DMS79 treated with DMSO at 0.1 percent for 48 hours (cell line): ENCODE measurements around the gene ARID5B.
"Not testable (repeated sequence)": the region's sequence is repeated elsewhere in the genome, so short reads cannot be mapped to it uniquely, and the experiment has no call there.

Source experiments
- DNase-seq: peaks from one replicate; lab custom pipeline; 2025; lab: John Stamatoyannopoulos, UW

The ARID5B gene

GRCh38 chr10:61964949-61965702 lies 63.6 kb downstream of the ARID5B start:
- no peak for DNase-seq

DNA sequence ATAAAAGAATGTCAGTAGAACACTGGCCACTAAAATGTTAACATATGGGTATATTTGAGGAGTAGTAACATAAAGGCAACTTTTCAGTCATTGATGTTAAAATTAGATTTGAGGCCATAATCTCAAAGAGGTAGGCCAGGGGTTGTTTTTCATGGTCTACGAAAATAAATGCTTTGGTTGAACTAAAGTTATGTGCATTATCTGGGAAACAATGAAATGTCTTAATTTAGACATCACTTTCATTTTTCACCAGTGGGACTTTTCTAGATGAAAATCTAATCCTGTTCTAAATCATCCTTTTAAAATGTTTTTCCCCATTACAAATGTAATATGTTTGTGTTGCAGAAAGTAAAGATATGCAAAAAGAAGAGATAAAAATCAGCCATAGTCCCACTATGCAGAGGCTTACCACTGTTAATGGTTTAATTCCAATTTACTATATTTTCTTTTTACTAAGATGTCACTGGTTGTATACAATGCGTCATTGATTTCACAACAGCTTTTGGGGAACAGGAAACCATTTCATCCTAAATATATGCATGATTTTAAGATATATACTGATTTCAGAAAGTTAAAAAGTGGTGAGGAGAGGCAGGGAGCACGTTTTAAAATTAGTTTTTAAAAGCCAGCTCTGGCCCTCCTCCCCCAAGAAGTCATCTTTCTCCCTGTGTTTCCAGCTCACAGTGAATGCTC lies 64.3 kb downstream of the ARID5B start:
- no peak for DNase-seq

- no peak for DNase-seq
Measured at GRCh38 chr10:61967298-61967697, 65.8 kb downstream of the ARID5B start.

GRCh38 chr10:61970182-61971002 lies 68.9 kb downstream of the ARID5B start:
- DNase-seq, result no peak

DNA sequence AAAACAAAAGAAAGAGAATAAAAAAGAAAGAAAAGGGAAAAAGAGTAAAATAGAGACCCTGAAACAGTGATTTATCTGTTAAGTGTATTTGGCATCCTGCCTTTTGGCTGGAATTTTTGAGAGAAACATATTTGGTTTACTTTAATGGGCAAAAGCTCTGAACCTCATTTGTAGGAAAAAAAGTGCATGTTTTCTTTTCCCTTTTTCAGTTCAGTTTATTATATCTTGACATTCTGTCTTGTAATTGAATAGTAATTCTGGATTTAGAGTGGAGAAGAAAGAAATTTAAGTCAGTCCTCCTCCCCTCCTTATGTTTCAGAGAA lies 69.5 kb downstream of the ARID5B start:
- no peak for DNase-seq

- no peak for DNase-seq
Measured at GRCh38 chr10:61973169-61973568, 71.7 kb downstream of the ARID5B start.

GRCh38 chr10:61973906-61974305 lies 72.4 kb downstream of the ARID5B start:
- no peak for DNase-seq

GRCh38 chr10:61974601-61975390 lies 73.3 kb downstream of the ARID5B start:
- DNase-seq, result no peak

GRCh38 chr10:61975391-61975932 lies 74.0 kb downstream of the ARID5B start:
- no peak for DNase-seq

- not testable (repeated sequence) for DNase-seq
Measured at GRCh38 chr10:61976951-61977721, 75.6 kb downstream of the ARID5B start.

- no peak for DNase-seq
Measured at GRCh38 chr10:61978965-61979364, 77.5 kb downstream of the ARID5B start.

DNA sequence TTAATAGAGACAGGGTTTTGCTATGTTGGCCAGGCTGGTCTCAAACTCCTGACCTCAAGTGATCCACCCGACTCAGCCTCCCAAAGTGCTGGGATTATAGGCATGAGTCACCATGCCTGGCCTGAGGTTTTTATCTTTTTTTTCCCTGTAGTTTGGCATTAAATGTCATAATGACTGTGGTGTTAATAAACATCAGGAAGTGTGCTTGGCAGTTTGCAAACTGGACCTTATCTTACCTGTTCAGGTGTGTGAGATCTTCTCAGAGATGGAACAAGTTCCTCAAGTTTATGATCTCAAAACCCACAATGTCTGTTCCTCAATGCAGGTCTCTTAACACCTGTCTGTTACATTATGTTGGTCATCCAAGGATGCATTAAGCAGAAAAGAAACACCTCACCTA lies 80.0 kb downstream of the ARID5B start:
- no peak for DNase-seq

GRCh38 chr10:61983255-61983654 lies 81.8 kb downstream of the ARID5B start:
- no peak for DNase-seq

GRCh38 chr10:61984803-61985418 lies 83.4 kb downstream of the ARID5B start:
- DNase-seq, result no peak

GRCh38 chr10:61985715-61986114 lies 84.2 kb downstream of the ARID5B start:
- DNase-seq, result no peak

GRCh38 chr10:61986382-61986781 lies 84.9 kb downstream of the ARID5B start:
- DNase-seq, result no peak

DNA sequence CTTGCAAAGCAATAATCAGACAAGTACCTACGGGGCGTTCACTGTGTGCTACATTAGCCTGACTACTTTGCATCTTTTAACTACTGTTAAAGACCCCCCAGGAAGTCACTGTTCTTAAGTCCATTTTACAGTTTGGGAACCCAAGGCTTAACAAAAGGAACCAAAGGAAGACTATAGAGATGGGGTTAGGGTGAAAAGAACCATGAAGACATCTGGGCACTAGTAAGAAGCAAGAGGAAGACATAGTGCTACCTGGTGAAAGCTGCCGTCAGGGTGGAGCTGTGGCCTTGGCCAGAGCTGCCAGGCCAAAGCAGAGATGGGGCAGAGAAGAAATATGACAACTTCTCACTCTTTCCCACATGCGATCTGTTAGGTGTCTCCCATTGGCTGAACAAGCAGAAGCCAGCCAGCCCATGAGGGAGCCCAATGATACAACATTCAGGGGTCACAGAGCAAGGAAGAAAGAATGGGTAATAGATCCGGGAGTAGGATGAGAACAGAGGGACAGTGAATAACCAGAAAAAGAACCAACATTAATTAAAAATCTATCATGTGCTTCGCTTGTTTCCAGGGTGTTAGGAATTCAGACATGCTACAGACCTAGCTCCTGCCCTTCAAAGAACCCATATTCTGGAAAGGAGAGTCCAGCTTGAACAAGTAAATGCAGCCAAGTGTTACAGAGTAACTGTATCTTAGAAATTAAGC lies 85.4 kb downstream of the ARID5B start:
- no peak for DNase-seq

- DNase-seq, result no peak
Measured at GRCh38 chr10:61987537-61987936, 86.0 kb downstream of the ARID5B start.

- DNase-seq, result no peak
Measured at GRCh38 chr10:61987951-61988379, 86.5 kb downstream of the ARID5B start.
